ENCODE data around the gene SLC35E3. TPM values are rescaled to one million over a fixed set of nuclear protein-coding genes. Genes with fewer than 3 reads are reported as not detected.

The SLC35E3 gene
- total RNA-seq, 1 donor from 2014 or later: 14.6 TPM

DNA sequence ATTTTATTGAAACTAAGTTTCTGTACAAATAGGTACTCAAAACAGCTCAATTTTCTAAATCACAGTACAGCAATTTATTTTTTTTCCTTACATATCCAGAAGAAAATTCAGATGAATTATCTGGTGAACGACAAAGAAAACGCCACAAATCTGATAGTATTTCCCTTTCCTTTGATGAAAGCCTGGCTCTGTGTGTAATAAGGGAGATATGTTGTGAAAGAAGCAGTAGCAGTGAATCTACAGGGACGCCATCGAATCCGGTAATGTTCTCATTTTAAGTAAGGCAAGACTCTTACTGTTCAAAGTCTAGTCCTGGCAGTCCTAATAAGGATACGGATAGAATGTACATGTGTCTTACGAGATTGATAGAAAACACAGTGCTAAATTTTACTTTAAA is 82.7 kb downstream of the SLC35E3 start:
- Mint-ChIP-seq H3K4me1 (ENCODE audit: low read depth, unreplicated experiment) (peaks cover 30% of the 10 kb centered on the region), H3K27me3 (ENCODE audit: low read depth, unreplicated experiment) (no peaks in the 10 kb centered on the region), H3K4me3 (ENCODE audit: unreplicated experiment) (no peak overlapping the region), H3K9me3 (ENCODE audit: unreplicated experiment) (no peaks in the 10 kb centered on the region), H3K27ac (ENCODE audit: unreplicated experiment) (peak overlapping the region; percentile 12), H3K36me3 (ENCODE audit: low read depth, unreplicated experiment) (peaks cover 15% of the 10 kb centered on the region)
- H3K4me1 ChIP-seq (ENCODE audit: insufficient read depth, low read length): peaks cover 11% of the 10 kb centered on the region
- H4K20me1 ChIP-seq (ENCODE audit: insufficient read depth, low read length): peaks cover 82% of the 10 kb centered on the region
- no peaks in the 10 kb centered on the region for H3K9me3 ChIP-seq (ENCODE audit: insufficient read depth, low read depth, low read length)
- peaks cover 66% of the 10 kb centered on the region for H3K36me3 ChIP-seq (ENCODE audit: insufficient read depth, low read length)
- H3K4me3 ChIP-seq (ENCODE audit: insufficient read depth, low read depth, low read length): no peak overlapping the region
- peaks cover 60% of the 10 kb centered on the region for H3K79me2 ChIP-seq (ENCODE audit: insufficient read depth, low read length)
- H3K27me3 ChIP-seq (ENCODE audit: insufficient read depth, low read length): no peaks in the 10 kb centered on the region
- no peak overlapping the region for H3K4me2 ChIP-seq (ENCODE audit: low read length)
- H3K9ac ChIP-seq (ENCODE audit: low read length): no peak overlapping the region
- H2AFZ ChIP-seq (ENCODE audit: low read depth, low read length): no peak overlapping the region
- DNase-seq (ENCODE audit: low read depth): no peak
- no peak for TF ChIP-seq EZH2 (IDR thresholded peaks at IDR 0.05; ENCODE audit: insufficient read depth, low read length)
- TF ChIP-seq, protein P1, sequence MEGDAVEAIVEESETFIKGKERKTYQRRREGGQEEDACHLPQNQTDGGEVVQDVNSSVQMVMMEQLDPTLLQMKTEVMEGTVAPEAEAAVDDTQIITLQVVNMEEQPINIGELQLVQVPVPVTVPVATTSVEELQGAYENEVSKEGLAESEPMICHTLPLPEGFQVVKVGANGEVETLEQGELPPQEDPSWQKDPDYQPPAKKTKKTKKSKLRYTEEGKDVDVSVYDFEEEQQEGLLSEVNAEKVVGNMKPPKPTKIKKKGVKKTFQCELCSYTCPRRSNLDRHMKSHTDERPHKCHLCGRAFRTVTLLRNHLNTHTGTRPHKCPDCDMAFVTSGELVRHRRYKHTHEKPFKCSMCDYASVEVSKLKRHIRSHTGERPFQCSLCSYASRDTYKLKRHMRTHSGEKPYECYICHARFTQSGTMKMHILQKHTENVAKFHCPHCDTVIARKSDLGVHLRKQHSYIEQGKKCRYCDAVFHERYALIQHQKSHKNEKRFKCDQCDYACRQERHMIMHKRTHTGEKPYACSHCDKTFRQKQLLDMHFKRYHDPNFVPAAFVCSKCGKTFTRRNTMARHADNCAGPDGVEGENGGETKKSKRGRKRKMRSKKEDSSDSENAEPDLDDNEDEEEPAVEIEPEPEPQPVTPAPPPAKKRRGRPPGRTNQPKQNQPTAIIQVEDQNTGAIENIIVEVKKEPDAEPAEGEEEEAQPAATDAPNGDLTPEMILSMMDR (IDR thresholded peaks at IDR 0.05; ENCODE audit: insufficient read depth, low read depth, low read length): no peak
- FAIRE-seq: no peak
- H3K27ac ChIP-seq (ENCODE audit: low read depth, low read length): peak overlapping the region; percentile 4

Other genes starting within 250 kb of the SLC35E3 start
- 209 and 216 TPM in 2 replicates for gene RAP1B, start 135.3 kb upstream of the SLC35E3 start, total RNA-seq
- gene NUP107, start 59.2 kb upstream of the SLC35E3 start, total RNA-seq: 40.3 and 42.8 TPM in 2 replicates
- gene MDM2, start 62.0 kb downstream of the SLC35E3 start, total RNA-seq: 692 and 828 TPM in 2 replicates
- gene CPM, start 187.0 kb downstream of the SLC35E3 start, total RNA-seq: 2.7 and 3.5 TPM in 2 replicates